ENCODE measurements around the gene MAST3. TPM values are rescaled to one million over a fixed set of nuclear protein-coding genes. Genes with fewer than 3 reads are reported as not detected.

MAST3 gene
- total RNA-seq, 4 donors from 2014 or later = 27.2 to 53.5 (median 32.7) TPM

DNA sequence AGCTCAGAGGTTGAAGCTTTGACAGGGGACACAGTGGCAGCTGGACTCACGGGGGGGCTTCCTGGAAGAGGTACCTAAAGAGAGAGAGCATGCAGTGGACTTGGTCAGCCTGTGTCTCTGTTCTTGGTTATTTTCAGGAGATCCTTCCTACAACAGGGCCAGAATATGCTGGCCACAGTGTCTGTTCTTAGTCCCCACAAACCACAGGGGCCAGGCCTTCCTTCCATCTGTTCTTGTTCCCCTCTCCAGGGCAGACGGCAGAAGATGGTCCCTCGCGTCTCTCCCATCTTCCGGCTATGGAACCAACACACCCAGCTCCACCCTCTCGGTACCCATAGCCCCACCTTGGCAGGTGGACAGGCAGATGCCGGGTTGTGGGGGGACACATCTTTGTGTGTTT, 24.8 kb downstream of the MAST3 start:
- WGBS, 2 donors (ENCODE audit: low coverage in 1 of 2) = 83 to 100% methylated on average over 1 to 7 of the region's 7 CpGs
- TF ChIP-seq POLR2A (IDR thresholded peaks at IDR 0.05) (no peak), EP300 (IDR thresholded peaks at IDR 0.05; ENCODE audit: low read depth) (no peak), POLR2AphosphoS5 (IDR thresholded peaks at IDR 0.05) (no peak)
- TF ChIP-seq, protein P1, sequence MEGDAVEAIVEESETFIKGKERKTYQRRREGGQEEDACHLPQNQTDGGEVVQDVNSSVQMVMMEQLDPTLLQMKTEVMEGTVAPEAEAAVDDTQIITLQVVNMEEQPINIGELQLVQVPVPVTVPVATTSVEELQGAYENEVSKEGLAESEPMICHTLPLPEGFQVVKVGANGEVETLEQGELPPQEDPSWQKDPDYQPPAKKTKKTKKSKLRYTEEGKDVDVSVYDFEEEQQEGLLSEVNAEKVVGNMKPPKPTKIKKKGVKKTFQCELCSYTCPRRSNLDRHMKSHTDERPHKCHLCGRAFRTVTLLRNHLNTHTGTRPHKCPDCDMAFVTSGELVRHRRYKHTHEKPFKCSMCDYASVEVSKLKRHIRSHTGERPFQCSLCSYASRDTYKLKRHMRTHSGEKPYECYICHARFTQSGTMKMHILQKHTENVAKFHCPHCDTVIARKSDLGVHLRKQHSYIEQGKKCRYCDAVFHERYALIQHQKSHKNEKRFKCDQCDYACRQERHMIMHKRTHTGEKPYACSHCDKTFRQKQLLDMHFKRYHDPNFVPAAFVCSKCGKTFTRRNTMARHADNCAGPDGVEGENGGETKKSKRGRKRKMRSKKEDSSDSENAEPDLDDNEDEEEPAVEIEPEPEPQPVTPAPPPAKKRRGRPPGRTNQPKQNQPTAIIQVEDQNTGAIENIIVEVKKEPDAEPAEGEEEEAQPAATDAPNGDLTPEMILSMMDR (IDR thresholded peaks at IDR 0.05) = no peak

DNA sequence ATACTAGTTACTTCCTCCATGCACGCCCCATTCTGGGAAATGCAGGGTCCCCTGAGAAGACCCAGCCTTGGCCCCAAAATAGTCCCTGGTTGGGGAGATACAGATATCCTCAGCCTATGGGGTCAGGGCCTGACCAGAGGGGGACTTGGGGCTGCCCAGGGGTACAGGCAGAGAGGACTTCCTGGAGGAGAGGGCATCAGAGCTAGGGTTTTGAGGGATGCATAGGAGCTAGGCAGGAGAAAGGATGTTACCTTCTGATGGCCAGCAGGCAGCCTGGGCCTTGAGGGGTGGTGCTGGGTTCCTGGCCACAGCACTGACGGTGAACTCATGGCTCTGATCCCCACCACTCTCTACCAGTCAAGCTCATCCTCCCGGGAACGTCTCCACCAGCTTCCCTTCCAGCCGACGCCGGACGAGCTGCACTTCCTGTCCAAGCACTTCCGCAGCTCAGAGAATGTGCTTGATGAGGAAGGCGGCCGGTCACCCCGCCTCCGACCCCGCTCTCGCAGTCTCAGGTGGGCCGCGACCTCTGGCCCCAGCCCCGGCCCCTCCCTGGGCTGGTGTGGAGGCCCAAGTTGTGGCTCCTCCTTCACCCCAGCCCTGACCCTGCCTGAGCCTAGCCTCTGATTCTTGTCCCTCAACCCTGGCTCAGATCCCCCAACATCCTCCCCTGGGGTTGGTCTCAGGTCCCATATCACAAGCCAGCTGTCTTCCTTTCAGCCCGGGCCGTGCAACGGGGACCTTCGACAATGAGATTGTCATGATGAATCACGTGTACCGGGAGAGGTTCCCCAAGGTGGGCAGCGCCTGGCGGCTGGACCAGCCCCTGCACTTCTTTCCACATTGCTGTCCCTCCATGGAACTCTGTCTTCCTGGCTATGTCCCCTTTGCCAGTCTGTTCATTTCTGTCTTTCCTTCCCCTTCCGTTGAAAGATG, 25.6 kb downstream of the MAST3 start:
- intact Hi-C loops (cut with DNase I; ENCODE audit: low total_unique reads) (no loop called here), in situ Hi-C loops (cut with MboI; ENCODE audit: low pct_ligation_motif_present in 1 of 4, low pct_unique_long_range_greater_than_20kb in 1 of 4, low sequenced_read_pairs in 3 of 4) (no loop called here)
- 75 to 86% methylated on average over 1 to 27 of the region's 27 CpGs for WGBS, 2 donors (ENCODE audit: low coverage in 1 of 2)
- no peak for DNase-seq
- Histone ChIP-seq H3K27me3 (no peaks in the 10 kb centered on the region), H3K27ac (no peak overlapping the region), H3K4me3 (no peak overlapping the region), H3K9me3 (no peaks in the 10 kb centered on the region), H3K4me1 (peaks cover 4 to 15% (median 10%) of the 10 kb centered on the region in 4 donors), H3K36me3 (peaks cover 0 to 12% (median 5%) of the 10 kb centered on the region in 4 donors)
- no peak for TF ChIP-seq POLR2A (IDR thresholded peaks at IDR 0.05)
- TF ChIP-seq POLR2AphosphoS5 (IDR thresholded peaks at IDR 0.05) = no peak
- TF ChIP-seq, protein P1 (IDR thresholded peaks at IDR 0.05) = no peak
- no peak for TF ChIP-seq EP300 (IDR thresholded peaks at IDR 0.05; ENCODE audit: low read depth)

More for the DNA sequence above, 24.8 kb downstream of the MAST3 start:
- H3K27me3 ChIP-seq = no peaks in the 10 kb centered on the region
- no peak overlapping the region for H3K27ac ChIP-seq
- peaks cover 0 to 9% (median 3%) of the 10 kb centered on the region in 4 donors for H3K36me3 ChIP-seq
- peaks cover 5 to 17% (median 14%) of the 10 kb centered on the region in 4 donors for H3K4me1 ChIP-seq
- DNase-seq = no peak
- intact Hi-C loops (cut with DNase I; ENCODE audit: low total_unique reads) = no loop called here
- no peak overlapping the region for H3K4me3 ChIP-seq
- H3K9me3 ChIP-seq = no peaks in the 10 kb centered on the region
- in situ Hi-C loops (cut with MboI; ENCODE audit: low pct_ligation_motif_present in 1 of 4, low pct_unique_long_range_greater_than_20kb in 1 of 4, low sequenced_read_pairs in 3 of 4) = no loop called here

DNA sequence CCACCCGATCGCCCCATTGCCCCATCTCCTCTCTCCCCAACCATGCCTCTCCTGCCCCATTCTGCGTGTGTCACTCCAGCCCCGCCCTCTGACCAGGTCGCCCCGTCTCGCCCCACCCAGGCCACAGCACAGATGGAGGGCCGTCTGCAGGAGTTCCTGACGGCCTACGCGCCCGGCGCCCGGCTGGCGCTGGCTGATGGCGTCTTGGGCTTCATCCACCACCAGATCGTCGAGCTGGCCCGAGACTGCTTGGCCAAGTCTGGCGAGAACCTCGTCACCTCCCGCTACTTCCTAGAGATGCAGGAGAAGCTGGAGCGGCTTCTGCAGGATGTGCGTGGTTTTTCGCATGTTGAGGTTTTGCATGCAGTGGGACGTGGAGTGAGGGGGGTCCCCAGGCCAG, 26.2 kb downstream of the MAST3 start:
- in situ Hi-C loops (cut with MboI; ENCODE audit: low pct_ligation_motif_present in 1 of 4, low pct_unique_long_range_greater_than_20kb in 1 of 4, low sequenced_read_pairs in 3 of 4) (no loop called here), intact Hi-C loops (cut with DNase I; ENCODE audit: low total_unique reads) (no loop called here)
- 85 to 94% methylated on average over 13 to 26 of the region's 26 CpGs for WGBS, 2 donors (ENCODE audit: low coverage in 1 of 2)
- TF ChIP-seq EP300 (IDR thresholded peaks at IDR 0.05; ENCODE audit: low read depth) (no peak), POLR2A (IDR thresholded peaks at IDR 0.05) (no peak), POLR2AphosphoS5 (IDR thresholded peaks at IDR 0.05) (no peak)
- TF ChIP-seq, protein P1 (IDR thresholded peaks at IDR 0.05) = no peak
- DNase-seq = no peak
- Histone ChIP-seq H3K9me3 (no peaks in the 10 kb centered on the region), H3K4me1 (peaks cover 0 to 8% (median 4%) of the 10 kb centered on the region in 4 donors), H3K27ac (no peak overlapping the region), H3K4me3 (no peak overlapping the region), H3K27me3 (no peaks in the 10 kb centered on the region), H3K36me3 (peaks cover 0 to 14% (median 5%) of the 10 kb centered on the region in 4 donors)

DNA sequence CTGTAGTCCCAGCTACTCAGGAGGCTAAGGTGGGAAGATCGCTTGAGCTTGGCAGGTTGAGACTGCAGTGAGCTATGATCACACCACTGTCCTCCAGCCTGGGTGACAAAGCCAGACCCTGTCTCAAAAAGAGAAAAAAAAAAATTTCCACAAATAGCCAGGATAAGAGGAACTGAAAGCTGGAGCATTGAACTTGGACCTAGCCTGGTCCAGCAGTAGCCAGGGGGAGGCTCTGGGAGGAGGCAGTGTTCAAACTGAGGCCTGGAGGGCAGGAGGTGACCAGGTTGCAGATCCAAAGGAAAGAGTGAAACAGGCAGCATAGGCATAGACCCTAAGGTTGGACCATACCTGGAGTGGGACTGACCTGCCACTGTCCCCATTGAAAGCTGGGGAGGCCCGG, 28.5 kb downstream of the MAST3 start:
- TF ChIP-seq EP300 (IDR thresholded peaks at IDR 0.05; ENCODE audit: low read depth) = no peak
- TF ChIP-seq, protein P1 (IDR thresholded peaks at IDR 0.05) = no peak
- TF ChIP-seq POLR2AphosphoS5 (IDR thresholded peaks at IDR 0.05) = no peak
- TF ChIP-seq POLR2A (IDR thresholded peaks at IDR 0.05) = no peak
- no peak overlapping the region for H3K27ac ChIP-seq
- intact Hi-C loops (cut with DNase I; ENCODE audit: low total_unique reads) = no loop called here
- 82 to 100% methylated on average over 1 to 2 of the region's 2 CpGs for WGBS, 2 donors (ENCODE audit: low coverage in 1 of 2)
- H3K4me3 ChIP-seq = no peak overlapping the region
- DNase-seq = no peak
- in situ Hi-C loops (cut with MboI; ENCODE audit: low pct_ligation_motif_present in 1 of 4, low pct_unique_long_range_greater_than_20kb in 1 of 4, low sequenced_read_pairs in 3 of 4) = no loop called here
- H3K27me3 ChIP-seq = no peaks in the 10 kb centered on the region
- peaks cover 0 to 21% (median 5%) of the 10 kb centered on the region in 4 donors for H3K36me3 ChIP-seq
- no peaks in the 10 kb centered on the region for H3K4me1 ChIP-seq
- H3K9me3 ChIP-seq = no peaks in the 10 kb centered on the region

Measured in transverse colon (tissue), 4 donors.